Stimulated activated CD4-positive, alpha-beta T cell treated with anti-CD3 and anti-CD28 coated beads, Interleukin-1b, Interleukin-23, amount 100 ng/mL, for 4 hours (primary cell): ENCODE measurements around the gene TRMT5.

Experiments
- DNase-seq, 2 donors: peaks; one replicate each; pipeline ENCODE4 v3.0.0-alpha.2; 2020; ENCODE audit warnings: low read depth in 2 of 2

Gene TRMT5

GRCh38 chr14:60965402-60965801, 15.5 kb downstream of the TRMT5 start:
- no peak for DNase-seq

- DNase-seq = no peak
Measured at GRCh38 chr14:60964904-60965303, 16.0 kb downstream of the TRMT5 start.

- no peak for DNase-seq
Measured at GRCh38 chr14:60963761-60964160, 17.1 kb downstream of the TRMT5 start.

GRCh38 chr14:60958146-60958545, 22.7 kb downstream of the TRMT5 start:
- DNase-seq = no peak

- DNase-seq = no peak
Measured at GRCh38 chr14:60956632-60957031, 24.2 kb downstream of the TRMT5 start.

- DNase-seq = no peak
Measured at GRCh38 chr14:60956202-60956601, 24.7 kb downstream of the TRMT5 start.

GRCh38 chr14:60951776-60952435, 29.0 kb downstream of the TRMT5 start:
- DNase-seq = no peak

GRCh38 chr14:60946773-60947172, 34.1 kb downstream of the TRMT5 start:
- no peak for DNase-seq

GRCh38 chr14:60945984-60946383, 34.9 kb downstream of the TRMT5 start:
- no peak for DNase-seq

- DNase-seq = no peak
Measured at GRCh38 chr14:60944204-60944603, 36.7 kb downstream of the TRMT5 start.

- DNase-seq = no peak
Measured at GRCh38 chr14:60943637-60944032, 37.2 kb downstream of the TRMT5 start.

- no peak for DNase-seq
Measured at GRCh38 chr14:60935319-60935718, 45.6 kb downstream of the TRMT5 start.

GRCh38 chr14:60933920-60934655, 46.8 kb downstream of the TRMT5 start:
- no peak for DNase-seq

- DNase-seq = no peak
Measured at GRCh38 chr14:60931218-60931617, 49.7 kb downstream of the TRMT5 start.

GRCh38 chr14:60926002-60926401, 54.9 kb downstream of the TRMT5 start:
- no peak for DNase-seq

GRCh38 chr14:60925286-60925685, 55.6 kb downstream of the TRMT5 start:
- no peak for DNase-seq

- no peak for DNase-seq
Measured at GRCh38 chr14:60922050-60922449, 58.8 kb downstream of the TRMT5 start.
